CD14-positive monocyte (primary cell): ENCODE data around the gene DKK2. TPM values are rescaled to one million over a fixed set of nuclear protein-coding genes. Genes with fewer than 3 reads are reported as not detected.

Experiments
- DNase-seq, 3 donors: peaks; one replicate each; pipeline ENCODE4 v3.0.0-alpha.2; 2011 to 2022
- H2AFZ ChIP-seq: 2 replicates; pipeline ENCODE4 v1.6.0; 2012; ENCODE audit warnings: mild to moderate bottlenecking, low read depth, low read length, inconsistent platforms; ENCODE audit not compliant: insufficient read depth, poor library complexity, severe bottlenecking
- H3K27ac ChIP-seq, 2 donors: 1 replicate in 1 of 2; 2 replicates in 1 of 2; pipeline ENCODE4 v1.5.1; 2012 to 2013; ENCODE audit warnings: low read length in 2 of 2, control low read depth in 1 of 2, inconsistent platforms in 1 of 2, low read depth in 1 of 2, mild to moderate bottlenecking in 1 of 2
- H3K27me3 ChIP-seq, 2 donors: one replicate each; pipeline versions ENCODE4 v1.6.0 to v1.6.1; 2011 to 2013; ENCODE audit warnings: low read length in 2 of 2; ENCODE audit not compliant: control insufficient read depth in 2 of 2, insufficient read depth in 2 of 2
- H3K36me3 ChIP-seq, 2 donors: replicated peaks in 1 of 2; 1 replicate in 1 of 2; 2 replicates in 1 of 2; pipeline versions ENCODE4 v1.5.1 to v1.6.1; 2012 to 2013; ENCODE audit warnings: low read length in 2 of 2, control low read depth in 1 of 2, inconsistent platforms in 1 of 2, mild to moderate bottlenecking in 1 of 2; ENCODE audit not compliant: insufficient read depth in 2 of 2, control insufficient read depth in 1 of 2
- H3K4me1 ChIP-seq, 2 donors: 1 replicate in 1 of 2; 2 replicates in 1 of 2; pipeline versions ENCODE4 v1.5.1 to v1.6.1; 2012 to 2013; ENCODE audit warnings: low read length in 2 of 2, control low read depth in 1 of 2, inconsistent platforms in 1 of 2, mild to moderate bottlenecking in 1 of 2, moderate library complexity in 1 of 2; ENCODE audit not compliant: insufficient read depth in 2 of 2, control insufficient read depth in 1 of 2
- H3K4me2 ChIP-seq: replicated peaks from 2 replicates; pipeline ENCODE3; 2012; ENCODE audit warnings: low read length, moderate library complexity, mild to moderate bottlenecking; ENCODE audit not compliant: poor library complexity, severe bottlenecking; ENCODE audit errors: extremely low read depth
- H3K4me3 ChIP-seq, 3 experiments: fragments of 200-600 bp in 1 of 3; sonication (generic) in 1 of 3; replicated peaks in 1 of 3; 1 replicate in 2 of 3; 2 replicates in 1 of 3; pipeline ENCODE4 v1.5.1; 2011 to 2013; ENCODE audit warnings: low read length in 3 of 3, mild to moderate bottlenecking in 3 of 3, control low read depth in 2 of 3, low read depth in 2 of 3, inconsistent platforms in 1 of 3, moderate library complexity in 1 of 3
- H3K79me2 ChIP-seq: 2 replicates; pipeline ENCODE4 v1.6.0; 2012; ENCODE audit warnings: mild to moderate bottlenecking, control low read depth, inconsistent platforms, low read length, moderate library complexity; ENCODE audit not compliant: insufficient read depth
- H3K9ac ChIP-seq: 2 replicates; pipeline ENCODE4 v1.6.0; 2017; ENCODE audit warnings: low read length, mild to moderate bottlenecking; ENCODE audit not compliant: insufficient read depth, poor library complexity, severe bottlenecking
- H3K9me3 ChIP-seq, 2 donors: replicated peaks in 1 of 2; 1 replicate in 1 of 2; 2 replicates in 1 of 2; pipeline versions ENCODE4 v1.5.1 to v1.6.1; 2012 to 2013; ENCODE audit warnings: low read length in 2 of 2, control low read depth in 1 of 2; ENCODE audit not compliant: control insufficient read depth in 1 of 2, insufficient read depth in 1 of 2
- H4K20me1 ChIP-seq: 2 replicates; pipeline ENCODE4 v1.6.0; 2012; ENCODE audit warnings: mild to moderate bottlenecking, low read length, control low read depth, moderate library complexity; ENCODE audit not compliant: insufficient read depth
- H3K27ac Mint-ChIP-seq, 7 donors: one replicate each; pipeline ENCODE4 v1.8.0; 2020; ENCODE audit warnings: mild to moderate bottlenecking in 7 of 7, mixed read lengths in 7 of 7, moderate library complexity in 6 of 7, inconsistent platforms in 2 of 7
- H3K27me3 Mint-ChIP-seq, 3 donors: one replicate each; pipeline ENCODE4 v1.8.0; 2021 to 2022; ENCODE audit warnings: low read depth in 3 of 3, mild to moderate bottlenecking in 3 of 3, mixed read lengths in 3 of 3, moderate library complexity in 3 of 3, inconsistent platforms in 1 of 3
- H3K36me3 Mint-ChIP-seq, 2 donors: one replicate each; pipeline ENCODE4 v1.8.0; 2020; ENCODE audit warnings: mixed read lengths in 2 of 2, inconsistent platforms in 1 of 2, mild to moderate bottlenecking in 1 of 2
- H3K4me1 Mint-ChIP-seq: one replicate; pipeline ENCODE4 v1.8.0; 2020; ENCODE audit warnings: mild to moderate bottlenecking, mixed read lengths
- H3K4me3 Mint-ChIP-seq, 2 donors: one replicate each; pipeline ENCODE4 v1.8.0; 2020; ENCODE audit warnings: mild to moderate bottlenecking in 2 of 2, mixed read lengths in 2 of 2, moderate library complexity in 1 of 2
- H3K9me3 Mint-ChIP-seq, 7 donors: one replicate each; pipeline ENCODE4 v1.8.0; 2020 to 2022; ENCODE audit warnings: mixed read lengths in 7 of 7, mild to moderate bottlenecking in 6 of 7, moderate library complexity in 6 of 7, inconsistent platforms in 2 of 7
- WGBS: methylation state at CpG from one replicate; pipeline ENCODE4 v1.1.5; 2013; ENCODE audit warnings: missing lambda C conversion rate; ENCODE audit not compliant: insufficient coverage; 5-methylcytosine and 5-hydroxymethylcytosine counted together
- intact Hi-C, 2 donors: fragments of 100-400 bp; cut with micrococcal nuclease; formaldehyde crosslinking; loops; one replicate each; pipeline versions ENCODE4 v1.15.0 to v1.15.1; 2023
- polyA plus RNA-seq, 3 donors: library from polyadenylated mRNA; depleted of rRNA in 1 of 3; unstranded in 2 of 3; stranded (reverse) in 1 of 3; fragments of 300-500 nt in 2 of 3; fragments of >200 nt in 1 of 3; fragmentation: Illumina TruSeq in 2 of 3; gene quantifications; 1 replicate in 2 of 3; 2 replicates in 1 of 3; pipeline ENCODE4 v1.2.3, GENCODE V29; 2012 to 2021
- TF ChIP-seq, protein P1 (sequence below): fragments of 200-600 bp; IDR thresholded peaks from one replicate; pipeline ENCODE4 v1.8.0; 2022; ENCODE audit warnings: antibody characterized with exemption, mild to moderate bottlenecking

Gene DKK2
- polyA plus RNA-seq, 3 donors, result not detected

DNA sequence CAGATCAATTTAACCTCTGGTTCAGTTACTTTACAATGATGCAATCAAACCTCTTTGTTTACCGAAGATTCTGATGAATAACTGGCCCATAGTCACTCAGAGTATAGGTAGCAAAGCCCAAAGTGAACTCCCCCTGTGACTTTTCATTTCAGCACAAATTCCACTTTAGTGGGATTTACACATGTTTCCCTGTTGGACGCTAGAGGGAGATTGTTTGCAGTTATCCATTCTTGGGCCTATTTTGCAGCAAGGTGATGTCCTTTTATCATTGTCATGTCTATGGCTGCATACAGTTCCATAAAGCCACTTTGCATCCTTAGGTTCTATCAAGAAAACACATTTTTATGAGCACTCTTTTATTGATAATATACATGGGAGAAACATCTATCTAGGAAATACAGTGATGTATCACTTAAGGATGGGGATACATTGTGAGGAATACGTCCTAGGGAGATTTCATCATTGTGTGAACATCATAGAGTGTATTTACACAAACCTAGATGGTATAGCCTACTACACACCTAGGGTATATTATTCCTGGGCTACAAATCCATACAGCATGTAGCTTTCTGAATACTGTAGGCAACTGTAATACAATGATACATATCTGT is 14.5 kb upstream of the DKK2 start:
- Histone ChIP-seq H3K79me2 (no peaks in the 10 kb centered on the region), H3K4me1 (no peaks in the 10 kb centered on the region), H3K9ac (no peak overlapping the region), H3K27ac (no peak overlapping the region), H3K27me3 (no peaks in the 10 kb centered on the region), H3K4me2 (no peak overlapping the region), H2AFZ (no peak overlapping the region), H3K36me3 (no peaks in the 10 kb centered on the region), H3K4me3 (no peak overlapping the region), H4K20me1 (no peaks in the 10 kb centered on the region), H3K9me3 (peaks cover 0 to 11% of the 10 kb centered on the region in 2 donors)
- Mint-ChIP-seq H3K27ac (no peak overlapping the region), H3K27me3 (peaks cover 0 to 3% (median 2%) of the 10 kb centered on the region in 3 donors), H3K4me3 (no peak overlapping the region), H3K4me1 (no peaks in the 10 kb centered on the region), H3K9me3 (peaks cover 2 to 13% (median 7%) of the 10 kb centered on the region in 7 donors), H3K36me3 (no peaks in the 10 kb centered on the region)
- intact Hi-C loops, result no loop called here
- peak in 1 of 3 donors; percentile 8 for DNase-seq
- WGBS, result 88% methylated on average over 1 of the region's 3 CpGs
- TF ChIP-seq, protein P1, sequence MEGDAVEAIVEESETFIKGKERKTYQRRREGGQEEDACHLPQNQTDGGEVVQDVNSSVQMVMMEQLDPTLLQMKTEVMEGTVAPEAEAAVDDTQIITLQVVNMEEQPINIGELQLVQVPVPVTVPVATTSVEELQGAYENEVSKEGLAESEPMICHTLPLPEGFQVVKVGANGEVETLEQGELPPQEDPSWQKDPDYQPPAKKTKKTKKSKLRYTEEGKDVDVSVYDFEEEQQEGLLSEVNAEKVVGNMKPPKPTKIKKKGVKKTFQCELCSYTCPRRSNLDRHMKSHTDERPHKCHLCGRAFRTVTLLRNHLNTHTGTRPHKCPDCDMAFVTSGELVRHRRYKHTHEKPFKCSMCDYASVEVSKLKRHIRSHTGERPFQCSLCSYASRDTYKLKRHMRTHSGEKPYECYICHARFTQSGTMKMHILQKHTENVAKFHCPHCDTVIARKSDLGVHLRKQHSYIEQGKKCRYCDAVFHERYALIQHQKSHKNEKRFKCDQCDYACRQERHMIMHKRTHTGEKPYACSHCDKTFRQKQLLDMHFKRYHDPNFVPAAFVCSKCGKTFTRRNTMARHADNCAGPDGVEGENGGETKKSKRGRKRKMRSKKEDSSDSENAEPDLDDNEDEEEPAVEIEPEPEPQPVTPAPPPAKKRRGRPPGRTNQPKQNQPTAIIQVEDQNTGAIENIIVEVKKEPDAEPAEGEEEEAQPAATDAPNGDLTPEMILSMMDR, result peak; percentile 47

DNA sequence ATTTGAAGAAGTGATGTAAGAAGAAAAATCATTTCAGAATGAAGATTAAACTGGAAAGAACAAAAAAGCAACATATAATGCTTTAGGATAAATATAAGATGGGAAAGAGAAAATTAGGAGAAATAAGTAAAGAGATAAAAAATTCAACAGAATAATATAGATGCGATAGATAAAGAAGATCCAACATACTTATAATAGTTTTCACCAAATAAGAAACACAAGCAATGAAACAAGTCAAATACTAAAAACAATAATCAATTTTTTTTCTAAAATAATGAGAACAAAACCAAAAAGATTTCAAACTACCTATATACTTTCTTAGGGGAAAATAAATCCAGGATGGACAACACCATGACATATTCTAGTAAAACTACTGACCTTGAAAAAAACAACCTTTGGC is 10.1 kb upstream of the DKK2 start:
- intact Hi-C loops, result no loop called here
- H3K27me3 ChIP-seq, result no peaks in the 10 kb centered on the region
- peaks cover 4 to 13% of the 10 kb centered on the region in 2 donors for H3K9me3 ChIP-seq
- Mint-ChIP-seq H3K4me1 (no peaks in the 10 kb centered on the region), H3K4me3 (no peak overlapping the region), H3K9me3 (peaks cover 2 to 17% (median 10%) of the 10 kb centered on the region in 7 donors), H3K27me3 (peaks cover 0 to 3% (median 1%) of the 10 kb centered on the region in 3 donors), H3K36me3 (no peaks in the 10 kb centered on the region), H3K27ac (no peak overlapping the region)
- TF ChIP-seq, protein P1, result no peak
- H3K27ac ChIP-seq, result no peak overlapping the region
- H3K4me1 ChIP-seq, result no peaks in the 10 kb centered on the region
- no peak overlapping the region for H3K4me2 ChIP-seq
- no peaks in the 10 kb centered on the region for H4K20me1 ChIP-seq
- no peak for DNase-seq
- no peak overlapping the region for H3K4me3 ChIP-seq
- WGBS, result no CpG with 5 or more reads among the region's 1 CpG
- no peaks in the 10 kb centered on the region for H3K36me3 ChIP-seq
- no peaks in the 10 kb centered on the region for H3K79me2 ChIP-seq
- no peak overlapping the region for H3K9ac ChIP-seq
- no peak overlapping the region for H2AFZ ChIP-seq
